Measurements from ENCODE around the gene JUN.

JUN gene

DNA sequence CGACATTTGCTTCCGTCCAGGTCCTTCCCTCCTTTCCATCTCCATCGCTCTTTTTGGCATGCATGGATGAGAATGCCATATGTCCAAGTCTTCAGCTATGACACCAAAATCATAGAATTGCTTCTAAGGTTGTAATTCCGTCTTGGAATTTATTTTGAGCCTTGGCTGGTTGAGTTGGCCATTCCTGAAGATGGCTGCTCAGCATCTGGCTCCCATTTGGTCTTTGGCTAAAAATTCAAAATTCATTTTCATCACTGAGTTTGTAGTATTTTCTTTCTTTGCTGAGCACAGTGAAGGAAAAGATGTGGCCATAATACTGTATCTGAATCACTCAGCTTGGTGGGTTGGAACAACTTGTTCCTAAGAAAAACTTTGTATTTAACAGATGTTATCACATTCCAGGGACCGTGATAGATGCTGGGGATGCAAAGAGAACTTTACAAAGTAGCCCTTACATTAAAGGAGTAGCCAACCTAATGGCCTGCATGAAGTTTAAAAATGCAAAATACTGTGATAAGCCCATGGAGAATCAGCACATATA is 15.6 kb downstream of the JUN start:
- TF ChIP-seq, protein P1, sequence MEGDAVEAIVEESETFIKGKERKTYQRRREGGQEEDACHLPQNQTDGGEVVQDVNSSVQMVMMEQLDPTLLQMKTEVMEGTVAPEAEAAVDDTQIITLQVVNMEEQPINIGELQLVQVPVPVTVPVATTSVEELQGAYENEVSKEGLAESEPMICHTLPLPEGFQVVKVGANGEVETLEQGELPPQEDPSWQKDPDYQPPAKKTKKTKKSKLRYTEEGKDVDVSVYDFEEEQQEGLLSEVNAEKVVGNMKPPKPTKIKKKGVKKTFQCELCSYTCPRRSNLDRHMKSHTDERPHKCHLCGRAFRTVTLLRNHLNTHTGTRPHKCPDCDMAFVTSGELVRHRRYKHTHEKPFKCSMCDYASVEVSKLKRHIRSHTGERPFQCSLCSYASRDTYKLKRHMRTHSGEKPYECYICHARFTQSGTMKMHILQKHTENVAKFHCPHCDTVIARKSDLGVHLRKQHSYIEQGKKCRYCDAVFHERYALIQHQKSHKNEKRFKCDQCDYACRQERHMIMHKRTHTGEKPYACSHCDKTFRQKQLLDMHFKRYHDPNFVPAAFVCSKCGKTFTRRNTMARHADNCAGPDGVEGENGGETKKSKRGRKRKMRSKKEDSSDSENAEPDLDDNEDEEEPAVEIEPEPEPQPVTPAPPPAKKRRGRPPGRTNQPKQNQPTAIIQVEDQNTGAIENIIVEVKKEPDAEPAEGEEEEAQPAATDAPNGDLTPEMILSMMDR (IDR thresholded peaks at IDR 0.05; ENCODE audit: insufficient read depth, missing control alignments), result no peak
- DNase-seq (ENCODE audit: insufficient read length, low spot score) (no peak), FAIRE-seq (no peak)

- TF ChIP-seq, protein P1 (IDR thresholded peaks at IDR 0.05; ENCODE audit: insufficient read depth, missing control alignments), result no peak
- DNase-seq (ENCODE audit: insufficient read length, low spot score), result no peak
- no peak for FAIRE-seq
These were observed 16.7 kb downstream of the JUN start for GRCh38 chr1:58767143-58767542.

GRCh38 chr1:58765441-58765840 is 18.4 kb downstream of the JUN start:
- FAIRE-seq, result no peak
- TF ChIP-seq, protein P1 (IDR thresholded peaks at IDR 0.05; ENCODE audit: insufficient read depth, missing control alignments), result no peak
- DNase-seq (ENCODE audit: insufficient read length, low spot score), result no peak

- TF ChIP-seq, protein P1 (IDR thresholded peaks at IDR 0.05; ENCODE audit: insufficient read depth, missing control alignments), result no peak
- FAIRE-seq (no peak), DNase-seq (ENCODE audit: insufficient read length, low spot score) (no peak)
These were observed 18.8 kb downstream of the JUN start for GRCh38 chr1:58765006-58765405.

DNA sequence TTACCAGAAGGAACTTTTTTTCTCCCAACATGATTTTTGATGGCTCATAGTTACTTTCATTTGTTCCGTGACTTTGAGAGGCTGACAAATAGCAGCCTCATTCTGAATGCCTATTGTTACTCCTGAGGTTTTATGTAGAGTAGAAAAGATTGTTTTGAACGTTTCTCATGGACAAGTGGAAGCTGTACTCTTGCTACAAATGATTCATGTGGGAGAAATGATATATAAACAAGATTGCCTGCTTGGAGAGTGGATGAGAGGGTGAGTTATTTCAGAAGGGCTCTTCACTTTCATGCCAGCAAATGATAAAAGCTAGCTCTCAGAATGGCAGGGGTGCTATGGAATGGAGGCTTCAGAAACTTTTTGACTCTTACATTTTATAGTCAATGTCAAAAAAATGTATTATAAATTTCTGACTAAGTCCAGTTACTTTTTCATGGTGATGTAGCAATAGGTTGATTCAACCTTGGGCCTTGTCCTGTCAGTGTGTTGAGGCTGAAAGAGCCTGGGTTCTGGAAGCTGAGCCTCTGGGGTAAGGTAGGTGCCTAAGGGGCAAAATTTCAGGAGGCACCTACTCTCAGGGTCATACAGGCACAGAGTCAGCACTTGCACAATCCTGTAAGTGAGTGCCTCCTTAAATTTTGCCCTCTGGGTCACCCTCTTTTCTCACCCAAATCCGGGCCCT is 19.4 kb downstream of the JUN start:
- FAIRE-seq, result no peak
- TF ChIP-seq, protein P1 (IDR thresholded peaks at IDR 0.05; ENCODE audit: insufficient read depth, missing control alignments), result no peak

DNA sequence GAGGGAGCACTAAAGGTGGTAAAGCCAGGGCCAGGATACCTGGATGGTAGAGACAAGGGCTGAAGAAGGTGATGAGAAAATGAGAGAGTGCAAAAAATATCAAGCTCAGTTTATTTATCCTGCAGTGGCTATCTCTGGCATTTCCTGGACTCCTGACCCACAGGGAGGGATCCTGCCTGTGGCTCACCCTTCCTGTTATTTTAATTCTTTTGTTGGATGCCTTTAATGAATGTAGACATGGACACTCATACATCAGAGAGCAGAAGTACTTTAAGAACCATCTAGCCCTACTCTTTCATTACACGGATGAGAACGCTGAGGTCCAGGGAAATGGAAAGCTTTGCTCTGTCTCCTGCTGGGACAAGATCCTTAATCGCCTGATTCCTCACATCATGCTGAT is 20.6 kb downstream of the JUN start:
- no peak for FAIRE-seq
- DNase-seq (ENCODE audit: insufficient read length, low spot score), result no peak

More for the DNA sequence above, 19.4 kb downstream of the JUN start:
- DNase-seq (ENCODE audit: insufficient read length, low spot score), result no peak

DNA sequence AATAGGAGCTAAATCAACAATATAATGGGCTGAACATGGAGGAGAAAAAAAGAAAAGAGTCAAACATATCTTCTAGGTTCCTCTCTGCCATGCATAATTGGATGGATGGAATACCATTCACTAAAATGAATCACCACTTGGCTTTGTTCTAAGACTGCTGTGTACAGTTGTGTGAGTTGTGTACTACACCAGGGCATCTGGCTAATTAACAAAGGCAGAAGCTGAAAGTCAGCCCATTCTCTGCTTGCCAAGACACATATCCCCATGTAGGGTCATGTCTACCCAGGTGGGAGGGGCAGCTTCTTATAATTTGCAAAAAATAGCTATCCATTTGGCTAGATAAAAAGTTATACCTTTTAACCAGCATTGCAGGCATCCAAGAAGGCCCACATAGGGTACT is 21.0 kb downstream of the JUN start:
- no peak for DNase-seq (ENCODE audit: insufficient read length, low spot score)
- no peak for FAIRE-seq

More for the DNA sequence above, 20.6 kb downstream of the JUN start:
- TF ChIP-seq, protein P1 (IDR thresholded peaks at IDR 0.05; ENCODE audit: insufficient read depth, missing control alignments), result no peak

More for the DNA sequence above, 21.0 kb downstream of the JUN start:
- TF ChIP-seq, protein P1 (IDR thresholded peaks at IDR 0.05; ENCODE audit: insufficient read depth, missing control alignments), result no peak
